ENCODE data around the gene RAPGEF4.

The RAPGEF4 gene

GRCh38 chr2:173048897-173049661 lies 313.4 kb downstream of the RAPGEF4 start:
- DNase-seq = peak in 1 of 2 donors; percentile 58

GRCh38 chr2:173049831-173050230 lies 314.2 kb downstream of the RAPGEF4 start:
- DNase-seq = no peak

GRCh38 chr2:173050684-173051083 lies 315.0 kb downstream of the RAPGEF4 start:
- no peak for DNase-seq

GRCh38 chr2:173051463-173052215 lies 316.0 kb downstream of the RAPGEF4 start:
- DNase-seq = no peak

GRCh38 chr2:173053043-173053699 lies 317.5 kb downstream of the RAPGEF4 start:
- no peak for DNase-seq

GRCh38 chr2:173054466-173054865 lies 318.8 kb downstream of the RAPGEF4 start:
- DNase-seq = no peak

- no peak for DNase-seq
These were observed 321.2 kb downstream of the RAPGEF4 start for GRCh38 chr2:173056705-173057364.

GRCh38 chr2:173058097-173058496 lies 322.5 kb downstream of the RAPGEF4 start:
- no peak for DNase-seq

- DNase-seq = no peak
These were observed 323.0 kb downstream of the RAPGEF4 start for GRCh38 chr2:173058673-173059072.

GRCh38 chr2:173059292-173059691 lies 323.6 kb downstream of the RAPGEF4 start:
- no peak for DNase-seq

GRCh38 chr2:173059971-173060461 lies 324.4 kb downstream of the RAPGEF4 start:
- no peak for DNase-seq

- DNase-seq = no peak
These were observed 327.2 kb downstream of the RAPGEF4 start for GRCh38 chr2:173062801-173063200.

GRCh38 chr2:173064151-173064805 lies 328.6 kb downstream of the RAPGEF4 start:
- no peak for DNase-seq

GRCh38 chr2:173066887-173067676 lies 331.4 kb downstream of the RAPGEF4 start:
- DNase-seq = no peak

- DNase-seq = no peak
These were observed 339.6 kb downstream of the RAPGEF4 start for GRCh38 chr2:173075056-173075780.

GRCh38 chr2:173075781-173076580 lies 340.3 kb downstream of the RAPGEF4 start, which contains the start of gene MAP3K20:
Gene MAP3K20, plus strand, starts transcription at chr2:173075846. Its CDS starts 15,186 bp downstream, at chr2:173091032.
- DNase-seq = peak; percentile 38 to 50

GRCh38 chr2:173076581-173077345 lies 341.1 kb downstream of the RAPGEF4 start:
- DNase-seq = peak in 1 of 2 donors; percentile 17

GRCh38 chr2:173077506-173078177 lies 342.0 kb downstream of the RAPGEF4 start:
- no peak for DNase-seq

Measured in CD4-positive, alpha-beta T cell treated with Interleukin-4 for 1 hour (primary cell).